Measurements from ENCODE around the gene C2CD3.

DNA sequence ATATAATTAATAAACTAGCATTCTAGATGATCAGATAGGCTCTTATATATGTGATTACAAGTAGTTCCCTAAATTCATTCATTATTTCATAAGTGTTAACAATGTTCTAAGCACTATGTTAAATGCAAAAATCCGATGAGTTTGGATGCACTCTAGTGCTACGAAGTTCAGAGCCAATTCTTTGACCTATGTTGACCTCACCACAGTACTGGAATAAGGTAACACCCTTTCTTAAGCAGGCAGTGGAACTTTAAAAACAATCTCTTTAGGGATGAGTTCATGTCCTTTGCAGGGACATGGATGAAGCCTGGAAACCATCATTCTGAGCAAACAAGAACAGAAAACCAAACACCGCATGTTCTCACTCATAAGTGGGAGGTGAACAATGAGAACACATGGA, 93.6 kb downstream of the C2CD3 start:
- TF ChIP-seq, protein P1, sequence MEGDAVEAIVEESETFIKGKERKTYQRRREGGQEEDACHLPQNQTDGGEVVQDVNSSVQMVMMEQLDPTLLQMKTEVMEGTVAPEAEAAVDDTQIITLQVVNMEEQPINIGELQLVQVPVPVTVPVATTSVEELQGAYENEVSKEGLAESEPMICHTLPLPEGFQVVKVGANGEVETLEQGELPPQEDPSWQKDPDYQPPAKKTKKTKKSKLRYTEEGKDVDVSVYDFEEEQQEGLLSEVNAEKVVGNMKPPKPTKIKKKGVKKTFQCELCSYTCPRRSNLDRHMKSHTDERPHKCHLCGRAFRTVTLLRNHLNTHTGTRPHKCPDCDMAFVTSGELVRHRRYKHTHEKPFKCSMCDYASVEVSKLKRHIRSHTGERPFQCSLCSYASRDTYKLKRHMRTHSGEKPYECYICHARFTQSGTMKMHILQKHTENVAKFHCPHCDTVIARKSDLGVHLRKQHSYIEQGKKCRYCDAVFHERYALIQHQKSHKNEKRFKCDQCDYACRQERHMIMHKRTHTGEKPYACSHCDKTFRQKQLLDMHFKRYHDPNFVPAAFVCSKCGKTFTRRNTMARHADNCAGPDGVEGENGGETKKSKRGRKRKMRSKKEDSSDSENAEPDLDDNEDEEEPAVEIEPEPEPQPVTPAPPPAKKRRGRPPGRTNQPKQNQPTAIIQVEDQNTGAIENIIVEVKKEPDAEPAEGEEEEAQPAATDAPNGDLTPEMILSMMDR (IDR thresholded peaks at IDR 0.05), result no peak
- no peak for TF ChIP-seq POLR2A (IDR thresholded peaks at IDR 0.05)

Measured in gastroesophageal sphincter (tissue), 3 donors.